Activated CD4-positive, CD25-positive, alpha-beta regulatory T cell treated with anti-CD3 and anti-CD28 coated beads, Interleukin-2, amount 50 U/mL, for 16 hours (primary cell): Measurements from ENCODE around the gene CTBP2.

ENCODE experiments used
- DNase-seq: peaks from one replicate; pipeline ENCODE4 v3.0.0-alpha.2; 2020; ENCODE audit warnings: low read depth, low spot score

CTBP2 gene

DNA sequence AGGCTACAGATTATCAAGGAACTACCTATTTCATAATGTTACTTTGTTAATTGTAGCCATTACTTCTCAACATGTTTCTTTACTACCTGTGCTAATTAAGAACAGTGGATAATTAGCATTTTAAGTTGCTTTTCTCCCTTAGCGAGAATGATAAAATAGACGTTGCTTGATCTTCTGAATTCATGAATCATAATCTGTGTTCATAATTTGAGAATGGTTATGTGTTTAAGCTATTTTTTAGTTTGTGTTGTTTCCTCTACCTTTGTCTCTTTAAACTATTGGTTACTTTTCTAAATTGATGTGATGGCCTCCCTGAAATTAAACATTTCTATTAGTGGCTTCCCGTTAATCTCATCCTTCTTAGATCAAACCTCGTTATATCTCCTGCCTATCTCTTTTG lies 218.5 kb downstream of the CTBP2 start, which contains the start of gene ZRANB1:
Gene ZRANB1 (plus strand): TSS at position 301 of the 400 bp plus-strand sequence. CDS start 371 bp downstream, outside the sequence.
- DNase-seq, result no peak

DNA sequence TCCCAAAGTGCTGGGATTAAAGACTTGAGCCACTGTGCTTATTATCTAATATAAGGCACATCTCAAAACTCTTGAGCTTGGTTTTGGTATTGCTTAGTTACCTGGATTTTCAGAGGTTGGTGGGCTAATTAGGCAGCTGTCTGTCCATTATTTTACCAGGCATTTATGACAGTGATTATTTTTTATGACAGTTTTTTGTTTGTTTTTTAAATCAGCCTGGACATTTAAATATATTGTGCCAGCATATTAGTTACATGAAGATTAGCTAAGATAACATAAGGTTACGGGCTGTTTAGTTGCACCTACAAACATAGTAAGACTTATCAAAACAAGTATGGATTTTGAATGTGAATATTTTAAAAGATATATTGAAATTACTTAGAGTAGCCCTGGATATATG lies 221.1 kb downstream of the CTBP2 start:
- DNase-seq, result no peak

DNA sequence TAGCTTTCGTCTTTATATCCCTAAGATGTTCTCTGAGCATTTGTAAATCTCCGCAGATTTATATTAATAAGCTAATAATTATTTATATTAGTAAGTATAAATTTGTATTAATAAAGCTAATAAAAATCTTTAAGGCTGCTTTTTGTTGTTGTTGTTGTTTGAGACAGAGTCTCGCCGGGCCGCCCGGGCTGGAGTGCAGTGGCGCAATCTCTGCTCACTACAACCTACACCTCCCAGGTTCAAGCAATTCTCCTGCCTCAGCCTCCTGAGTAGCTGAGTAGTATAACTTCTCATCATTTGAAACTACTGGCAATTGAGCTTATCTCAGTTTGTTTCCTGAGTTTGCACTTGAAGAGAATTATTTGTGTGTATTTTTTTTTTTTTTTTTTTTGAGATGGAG lies 223.6 kb downstream of the CTBP2 start:
- DNase-seq, result no peak

DNA sequence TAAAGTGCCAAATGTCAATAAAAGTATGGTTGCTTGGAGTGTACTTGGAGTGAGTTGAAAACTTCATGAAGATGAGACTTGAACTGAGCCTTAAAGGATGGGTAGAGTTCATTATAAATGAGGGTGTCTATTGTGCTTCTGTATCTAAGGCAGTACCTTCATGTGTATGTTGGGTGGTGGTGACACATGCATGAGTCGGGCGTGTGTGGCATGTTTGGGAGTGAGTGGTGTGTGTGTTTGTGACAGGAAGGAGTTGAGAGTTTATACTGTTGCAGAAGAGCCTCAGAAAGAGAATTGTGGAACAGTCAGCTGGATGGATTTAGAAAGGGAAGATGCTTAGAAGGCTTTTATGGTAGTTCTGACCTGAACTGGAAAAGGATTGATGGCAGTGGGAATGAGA lies 224.4 kb downstream of the CTBP2 start:
- DNase-seq, result no peak
